ENCODE results near the gene DUOXA1.

The DUOXA1 gene

DNA sequence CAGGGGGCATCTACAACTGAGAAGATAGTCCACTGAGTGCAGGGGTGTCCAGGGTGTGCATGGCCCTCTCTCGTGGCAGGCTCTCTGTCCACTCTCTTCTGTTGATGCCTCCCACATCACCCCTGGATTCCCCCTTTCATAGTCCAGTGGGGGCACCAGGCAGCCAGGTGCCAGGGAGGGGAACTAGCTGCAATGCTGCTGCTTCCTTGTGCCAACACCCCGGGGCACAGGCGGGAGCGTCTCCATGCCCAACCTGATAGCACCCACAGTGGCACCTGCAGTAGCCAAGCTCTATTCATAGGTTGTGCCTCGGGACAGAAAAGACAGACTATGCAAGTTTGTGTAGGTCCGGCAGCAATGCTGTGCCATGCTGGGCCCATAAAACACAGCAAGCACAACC, 27.5 kb downstream of the DUOXA1 start:
- no peaks in the 10 kb centered on the region for H3K36me3 ChIP-seq (ENCODE audit: control insufficient read depth, insufficient read depth, low read length)
- no peak overlapping the region for H3K4me3 ChIP-seq (ENCODE audit: low read length)
- no peak overlapping the region for H3K9ac ChIP-seq (ENCODE audit: low read length)

DNA sequence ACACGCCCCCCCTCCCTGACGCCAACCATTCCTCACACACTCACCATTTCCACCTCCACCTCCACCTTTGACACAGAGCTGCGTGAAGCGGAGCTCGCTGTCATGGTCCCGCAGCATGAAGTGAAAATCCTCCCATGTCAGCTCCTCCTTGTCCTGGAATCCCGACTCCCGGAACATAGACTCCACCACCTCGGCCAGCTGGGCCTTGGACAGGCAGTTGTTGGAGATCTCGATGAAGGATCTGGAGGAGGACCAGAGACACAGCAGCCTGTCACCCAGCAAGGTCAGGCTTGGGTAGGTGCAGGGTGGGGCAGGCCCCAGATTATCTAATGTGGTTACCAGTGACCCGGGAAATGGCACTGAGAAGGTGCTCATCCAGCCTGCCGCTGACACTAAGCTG, 27.9 kb downstream of the DUOXA1 start:
- H3K9me3 ChIP-seq (ENCODE audit: control insufficient read depth, low read length) = no peaks in the 10 kb centered on the region
- H3K4me3 ChIP-seq (ENCODE audit: low read length) = no peak overlapping the region
- no peak overlapping the region for H3K9ac ChIP-seq (ENCODE audit: low read length)
- H3K27me3 ChIP-seq (ENCODE audit: control insufficient read depth, insufficient read depth, low read length) = no peaks in the 10 kb centered on the region
- H3K4me1 ChIP-seq (ENCODE audit: control insufficient read depth, insufficient read depth, low read length) = peaks cover 40% of the 10 kb centered on the region
- H3K36me3 ChIP-seq (ENCODE audit: control insufficient read depth, insufficient read depth, low read length) = no peaks in the 10 kb centered on the region

More for the DNA sequence above, 27.5 kb downstream of the DUOXA1 start:
- H3K4me1 ChIP-seq (ENCODE audit: control insufficient read depth, insufficient read depth, low read length) = peaks cover 35% of the 10 kb centered on the region
- peaks cover 4% of the 10 kb centered on the region for H3K27me3 ChIP-seq (ENCODE audit: control insufficient read depth, insufficient read depth, low read length)
- H3K9me3 ChIP-seq (ENCODE audit: control insufficient read depth, low read length) = no peaks in the 10 kb centered on the region

DNA sequence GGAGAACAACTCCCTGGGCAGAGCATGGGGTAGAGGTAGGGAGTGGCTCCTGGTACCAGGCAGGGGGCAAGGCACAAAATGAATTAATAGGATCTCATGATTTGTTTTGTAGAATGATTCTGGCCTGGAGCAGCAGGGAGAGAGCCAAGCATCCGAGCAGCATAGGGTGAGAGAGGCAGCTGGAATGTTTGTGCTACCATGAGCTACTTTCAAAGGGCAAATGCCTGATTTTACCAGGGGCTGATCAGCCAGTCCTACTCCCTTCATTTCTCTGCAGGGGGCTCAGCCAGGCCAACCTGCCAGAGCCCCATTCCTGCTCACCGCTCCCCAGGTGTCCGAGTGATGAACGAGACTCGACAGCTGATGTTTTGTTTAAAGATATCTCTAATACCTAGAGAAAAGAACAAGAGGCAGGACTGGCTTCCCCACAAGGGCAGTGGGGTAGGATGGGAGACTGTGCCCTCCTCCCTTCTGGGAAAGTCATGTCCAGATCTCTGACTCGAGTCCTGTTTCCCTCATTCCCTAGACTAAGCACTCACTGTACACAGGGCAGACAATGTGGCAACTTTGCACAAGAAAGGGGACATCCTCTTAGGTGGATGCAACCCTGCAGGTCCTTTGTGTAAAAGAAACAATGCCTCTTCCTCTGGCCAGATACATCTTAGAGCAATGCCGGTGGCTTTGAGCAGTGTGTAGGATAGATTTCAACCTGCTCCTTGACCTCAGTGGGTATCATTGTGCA, 28.6 kb downstream of the DUOXA1 start:
- peaks cover 40% of the 10 kb centered on the region for H3K4me1 ChIP-seq (ENCODE audit: control insufficient read depth, insufficient read depth, low read length)
- no peaks in the 10 kb centered on the region for H3K27me3 ChIP-seq (ENCODE audit: control insufficient read depth, insufficient read depth, low read length)
- H3K4me3 ChIP-seq (ENCODE audit: low read length) = no peak overlapping the region
- no peaks in the 10 kb centered on the region for H3K9me3 ChIP-seq (ENCODE audit: control insufficient read depth, low read length)
- no peak overlapping the region for H3K9ac ChIP-seq (ENCODE audit: low read length)
- H3K36me3 ChIP-seq (ENCODE audit: control insufficient read depth, insufficient read depth, low read length) = no peaks in the 10 kb centered on the region

DNA sequence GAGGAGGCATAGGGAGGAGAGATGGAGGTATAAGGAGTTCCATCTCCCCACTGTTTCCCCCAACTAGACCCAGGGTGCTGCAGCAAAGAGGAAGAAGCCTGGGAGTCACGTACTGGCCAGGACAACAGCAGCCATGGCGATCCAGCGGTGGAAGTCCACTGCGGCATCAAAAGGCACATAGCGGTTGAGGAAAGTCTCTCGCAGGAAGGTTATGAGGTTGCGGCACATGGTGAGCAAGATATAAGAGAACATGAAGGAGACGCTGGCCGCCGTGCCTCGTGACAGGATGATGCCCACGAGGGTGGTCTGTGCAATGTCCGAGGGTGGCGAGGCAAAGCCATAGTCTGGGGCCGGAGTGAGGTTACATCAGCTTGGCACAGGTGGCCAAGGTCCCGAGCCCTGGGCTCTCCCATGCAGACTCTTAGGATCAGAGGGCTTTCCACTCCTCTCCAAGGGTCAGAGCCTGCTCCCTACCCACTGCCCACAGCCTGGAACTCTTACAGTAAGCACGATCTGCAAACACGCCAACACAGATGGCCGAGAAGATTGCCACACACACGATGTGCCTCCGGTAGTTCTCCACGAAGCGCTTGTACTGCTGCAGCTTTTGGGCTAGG, 30.0 kb downstream of the DUOXA1 start:
- no peaks in the 10 kb centered on the region for H3K36me3 ChIP-seq (ENCODE audit: control insufficient read depth, insufficient read depth, low read length)
- peaks cover 30% of the 10 kb centered on the region for H3K4me1 ChIP-seq (ENCODE audit: control insufficient read depth, insufficient read depth, low read length)
- no peaks in the 10 kb centered on the region for H3K9me3 ChIP-seq (ENCODE audit: control insufficient read depth, low read length)
- no peaks in the 10 kb centered on the region for H3K27me3 ChIP-seq (ENCODE audit: control insufficient read depth, insufficient read depth, low read length)
- no peak overlapping the region for H3K4me3 ChIP-seq (ENCODE audit: low read length)
- H3K9ac ChIP-seq (ENCODE audit: low read length) = no peak overlapping the region

DNA sequence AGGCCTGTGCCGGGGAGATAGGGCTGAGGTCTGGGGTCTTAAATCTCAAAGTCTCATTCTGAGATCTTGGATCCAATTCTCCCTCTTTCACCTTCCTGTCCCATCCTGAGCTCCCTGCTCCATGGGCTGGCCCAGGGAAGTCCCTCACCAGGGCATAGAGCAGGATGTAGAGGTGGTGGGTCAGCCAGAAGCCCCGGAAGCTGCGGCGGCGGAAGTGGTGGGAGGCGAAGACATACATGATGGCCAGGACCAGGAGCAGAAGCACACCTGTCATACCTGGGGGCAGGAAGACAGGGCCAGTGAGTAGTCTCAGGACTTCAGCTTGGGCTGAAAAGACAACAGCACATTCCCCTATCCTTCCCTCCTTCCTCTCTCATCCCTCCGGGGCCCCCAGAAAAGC, 32.2 kb downstream of the DUOXA1 start:
- H3K4me1 ChIP-seq (ENCODE audit: control insufficient read depth, insufficient read depth, low read length) = peaks cover 19% of the 10 kb centered on the region
- no peaks in the 10 kb centered on the region for H3K9me3 ChIP-seq (ENCODE audit: control insufficient read depth, low read length)
- no peaks in the 10 kb centered on the region for H3K27me3 ChIP-seq (ENCODE audit: control insufficient read depth, insufficient read depth, low read length)
- H3K36me3 ChIP-seq (ENCODE audit: control insufficient read depth, insufficient read depth, low read length) = no peaks in the 10 kb centered on the region
- H3K9ac ChIP-seq (ENCODE audit: low read length) = no peak overlapping the region
- H3K4me3 ChIP-seq (ENCODE audit: low read length) = no peak overlapping the region

DNA sequence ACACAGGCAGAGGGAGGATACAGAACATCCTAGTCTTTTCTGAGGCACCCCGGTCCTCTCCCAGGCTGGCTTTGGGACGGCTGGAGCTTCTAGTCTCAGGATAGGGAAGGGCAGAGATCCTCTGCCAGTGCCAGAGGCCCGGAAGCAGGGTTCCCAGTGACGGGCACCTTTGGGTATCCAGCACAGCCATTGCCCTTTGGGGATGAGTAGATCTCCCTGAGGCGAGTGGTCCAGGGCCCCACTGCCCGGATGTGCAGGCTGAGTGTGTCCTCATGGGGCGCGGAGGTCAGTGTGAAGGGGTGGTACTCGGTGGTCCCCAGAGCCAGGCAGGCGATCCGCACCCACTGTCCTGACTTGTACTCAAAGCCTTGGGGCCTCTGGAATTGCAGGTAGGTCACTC, 34.0 kb downstream of the DUOXA1 start:
- Histone ChIP-seq H3K27me3 (ENCODE audit: control insufficient read depth, insufficient read depth, low read length) (no peaks in the 10 kb centered on the region), H3K4me3 (ENCODE audit: low read length) (no peak overlapping the region), H3K9me3 (ENCODE audit: control insufficient read depth, low read length) (no peaks in the 10 kb centered on the region), H3K4me1 (ENCODE audit: control insufficient read depth, insufficient read depth, low read length) (peaks cover 15% of the 10 kb centered on the region), H3K9ac (ENCODE audit: low read length) (no peak overlapping the region), H3K36me3 (ENCODE audit: control insufficient read depth, insufficient read depth, low read length) (no peaks in the 10 kb centered on the region)

DNA sequence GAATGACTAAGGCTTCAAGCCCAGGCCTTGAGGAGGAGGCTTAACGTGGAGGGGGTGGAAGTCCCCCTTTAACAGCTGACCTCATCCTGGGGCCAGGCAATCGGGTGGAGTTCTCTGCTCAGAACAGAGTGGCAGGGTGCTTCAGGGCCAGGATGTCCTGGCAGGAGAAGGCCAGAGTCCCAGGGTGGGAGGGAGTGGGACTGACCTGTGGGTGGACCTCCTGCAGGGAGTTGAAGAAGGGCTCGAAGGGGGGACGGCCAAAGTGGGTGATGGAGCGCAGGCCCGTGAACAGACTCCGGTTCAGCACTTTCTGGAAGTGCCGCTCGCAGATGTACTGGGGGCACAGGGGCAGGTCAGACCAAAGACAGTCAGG, 35.3 kb downstream of the DUOXA1 start:
- Histone ChIP-seq H3K9me3 (ENCODE audit: control insufficient read depth, low read length) (no peaks in the 10 kb centered on the region), H3K4me1 (ENCODE audit: control insufficient read depth, insufficient read depth, low read length) (peaks cover 15% of the 10 kb centered on the region), H3K4me3 (ENCODE audit: low read length) (no peak overlapping the region), H3K36me3 (ENCODE audit: control insufficient read depth, insufficient read depth, low read length) (no peaks in the 10 kb centered on the region), H3K9ac (ENCODE audit: low read length) (no peak overlapping the region), H3K27me3 (ENCODE audit: control insufficient read depth, insufficient read depth, low read length) (no peaks in the 10 kb centered on the region)

DNA sequence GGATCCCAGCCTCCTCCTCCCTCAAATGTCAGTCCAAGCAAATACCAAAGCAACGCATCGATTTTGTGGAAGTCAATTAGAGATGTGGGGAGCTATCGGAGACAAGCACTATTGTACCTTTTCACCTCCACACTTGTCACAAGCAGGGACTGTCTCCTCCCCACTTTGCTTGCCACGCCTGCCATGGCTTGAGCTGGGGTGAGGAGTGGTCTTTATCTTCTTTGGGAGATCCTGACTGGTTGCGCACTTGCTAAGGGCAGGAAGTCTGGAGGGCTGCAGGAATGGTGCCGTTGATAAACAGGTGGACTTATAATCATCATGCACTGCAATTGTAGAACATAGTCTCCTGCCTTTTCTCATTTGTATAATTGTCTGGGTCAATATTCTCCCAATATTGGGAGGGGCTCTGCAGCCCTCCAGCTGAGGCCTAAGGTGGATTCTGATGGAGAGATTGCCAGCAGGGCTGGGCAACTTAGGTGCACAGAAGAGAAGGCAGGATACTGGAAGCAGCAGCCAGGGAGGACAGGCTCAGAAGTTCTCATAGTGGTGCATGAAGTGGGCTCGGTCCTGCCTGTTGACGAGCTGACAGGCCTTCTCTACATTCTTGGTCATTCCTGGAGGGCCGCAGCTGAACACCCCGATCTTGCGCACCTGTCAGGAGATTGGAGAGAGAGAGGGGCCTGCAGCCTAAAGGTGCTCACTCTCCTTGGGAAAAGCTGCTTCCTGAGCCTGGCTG, 35.9 kb downstream of the DUOXA1 start:
- Histone ChIP-seq H3K4me3 (ENCODE audit: low read length) (no peak overlapping the region), H3K27me3 (ENCODE audit: control insufficient read depth, insufficient read depth, low read length) (peaks cover 3% of the 10 kb centered on the region), H3K4me1 (ENCODE audit: control insufficient read depth, insufficient read depth, low read length) (peaks cover 18% of the 10 kb centered on the region), H3K36me3 (ENCODE audit: control insufficient read depth, insufficient read depth, low read length) (no peaks in the 10 kb centered on the region), H3K9ac (ENCODE audit: low read length) (no peak overlapping the region), H3K9me3 (ENCODE audit: control insufficient read depth, low read length) (no peaks in the 10 kb centered on the region)

DNA sequence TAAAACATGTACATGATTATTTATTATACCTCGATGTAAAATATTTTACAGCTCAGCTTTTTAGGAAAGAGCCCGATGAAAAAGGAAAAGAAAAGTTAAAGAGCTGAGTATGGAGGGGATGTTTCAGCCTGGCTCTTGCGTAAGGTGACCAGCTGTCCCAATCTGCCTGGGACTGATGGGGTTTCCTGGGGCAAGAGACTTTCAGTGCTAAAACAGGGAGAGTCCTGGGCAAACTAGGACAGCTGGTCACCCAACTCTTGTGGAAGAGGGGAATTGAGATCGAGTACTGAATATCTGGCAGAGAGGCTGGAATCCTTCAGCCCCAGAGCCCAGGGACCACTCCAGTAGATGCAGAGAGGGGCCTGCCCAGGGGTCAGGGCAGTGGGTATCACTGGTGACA, 36.7 kb downstream of the DUOXA1 start:
- no peaks in the 10 kb centered on the region for H3K9me3 ChIP-seq (ENCODE audit: control insufficient read depth, low read length)
- no peaks in the 10 kb centered on the region for H3K36me3 ChIP-seq (ENCODE audit: control insufficient read depth, insufficient read depth, low read length)
- H3K4me3 ChIP-seq (ENCODE audit: low read length) = no peak overlapping the region
- peaks cover 3% of the 10 kb centered on the region for H3K27me3 ChIP-seq (ENCODE audit: control insufficient read depth, insufficient read depth, low read length)
- peaks cover 17% of the 10 kb centered on the region for H3K4me1 ChIP-seq (ENCODE audit: control insufficient read depth, insufficient read depth, low read length)
- no peak overlapping the region for H3K9ac ChIP-seq (ENCODE audit: low read length)

DNA sequence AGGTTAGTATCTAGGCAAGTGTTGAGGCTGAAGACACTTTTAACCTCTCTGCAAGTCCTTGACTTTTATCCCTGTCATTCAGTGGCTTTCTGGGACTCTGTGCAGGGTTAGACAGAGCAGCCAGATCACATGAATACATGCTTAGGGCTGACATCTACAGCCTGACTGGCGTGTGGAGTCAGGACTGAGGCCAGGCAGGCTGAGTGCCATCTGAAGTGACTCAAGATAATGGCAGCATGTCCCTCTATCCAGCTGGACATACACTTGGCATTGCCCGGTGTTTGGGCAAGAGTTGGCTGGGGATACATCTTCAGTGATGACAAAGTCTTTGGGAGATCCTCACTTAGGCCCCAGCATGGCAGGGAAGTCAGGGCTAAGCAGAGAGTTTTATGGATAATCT, 38.1 kb downstream of the DUOXA1 start:
- Histone ChIP-seq H3K4me1 (ENCODE audit: control insufficient read depth, insufficient read depth, low read length) (peaks cover 12% of the 10 kb centered on the region), H3K36me3 (ENCODE audit: control insufficient read depth, insufficient read depth, low read length) (no peaks in the 10 kb centered on the region), H3K4me3 (ENCODE audit: low read length) (no peak overlapping the region), H3K27me3 (ENCODE audit: control insufficient read depth, insufficient read depth, low read length) (peaks cover 11% of the 10 kb centered on the region), H3K9me3 (ENCODE audit: control insufficient read depth, low read length) (no peaks in the 10 kb centered on the region), H3K9ac (ENCODE audit: low read length) (no peak overlapping the region)

DNA sequence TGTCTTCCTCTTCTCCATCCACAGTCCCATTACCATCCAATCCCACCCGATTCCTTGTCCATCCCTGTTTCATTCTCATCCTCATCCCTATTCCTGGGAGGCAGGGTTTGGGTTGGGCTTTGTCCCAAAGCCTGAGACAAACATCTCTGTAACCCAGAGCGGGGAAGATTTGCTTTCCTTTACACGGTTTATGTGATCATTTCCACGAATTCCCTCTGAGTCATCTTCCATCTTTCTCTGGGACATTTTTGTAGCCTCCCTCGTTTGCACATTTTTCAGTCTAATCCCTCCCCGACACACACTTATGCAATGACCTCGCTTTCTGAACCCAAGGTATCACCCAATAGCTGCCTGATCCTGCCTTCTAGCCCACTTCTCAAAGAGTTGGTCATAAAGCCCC, 38.5 kb downstream of the DUOXA1 start:
- Histone ChIP-seq H3K9me3 (ENCODE audit: control insufficient read depth, low read length) (no peaks in the 10 kb centered on the region), H3K36me3 (ENCODE audit: control insufficient read depth, insufficient read depth, low read length) (no peaks in the 10 kb centered on the region), H3K4me1 (ENCODE audit: control insufficient read depth, insufficient read depth, low read length) (peaks cover 12% of the 10 kb centered on the region), H3K9ac (ENCODE audit: low read length) (no peak overlapping the region), H3K27me3 (ENCODE audit: control insufficient read depth, insufficient read depth, low read length) (peaks cover 11% of the 10 kb centered on the region), H3K4me3 (ENCODE audit: low read length) (no peak overlapping the region)

DNA sequence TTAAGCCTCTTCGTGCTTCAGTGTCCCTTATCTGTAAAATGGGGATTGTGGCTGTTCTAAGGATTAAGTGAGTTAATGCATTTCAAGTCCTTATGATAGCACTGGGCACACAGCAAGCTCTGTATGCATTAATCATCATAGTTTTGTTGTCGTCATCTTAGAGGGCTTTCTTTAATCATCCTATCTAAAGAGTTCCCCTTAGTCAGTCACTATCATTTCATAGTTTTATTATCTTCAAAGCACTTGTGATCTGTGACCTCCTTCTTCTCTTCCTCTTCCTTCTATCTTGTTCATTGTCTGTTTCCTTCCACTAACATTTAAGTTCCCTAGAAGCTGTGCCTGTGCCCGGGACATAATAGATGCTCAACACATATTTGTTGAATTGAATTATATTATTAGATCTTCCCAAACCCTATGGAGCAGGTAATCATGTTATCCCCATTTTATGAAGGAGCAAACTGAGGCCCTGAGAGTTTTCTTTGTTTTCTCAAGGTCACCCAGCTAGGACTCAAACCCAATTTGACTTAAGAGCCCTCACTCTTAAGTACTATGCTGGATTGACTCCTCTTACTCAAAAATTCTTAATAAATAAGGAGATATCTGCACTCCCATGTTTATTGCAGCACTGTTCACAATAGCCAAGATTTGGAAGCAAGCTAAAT, 39.8 kb downstream of the DUOXA1 start:
- H3K4me3 ChIP-seq (ENCODE audit: low read length) = no peak overlapping the region
- H3K27me3 ChIP-seq (ENCODE audit: control insufficient read depth, insufficient read depth, low read length) = peaks cover 11% of the 10 kb centered on the region
- H3K4me1 ChIP-seq (ENCODE audit: control insufficient read depth, insufficient read depth, low read length) = peaks cover 18% of the 10 kb centered on the region
- no peaks in the 10 kb centered on the region for H3K9me3 ChIP-seq (ENCODE audit: control insufficient read depth, low read length)
- H3K9ac ChIP-seq (ENCODE audit: low read length) = no peak overlapping the region
- H3K36me3 ChIP-seq (ENCODE audit: control insufficient read depth, insufficient read depth, low read length) = no peaks in the 10 kb centered on the region
